Right cardiac atrium (tissue), 5 donors: ENCODE measurements around the gene BCAP31. TPM values are rescaled to one million over a fixed set of nuclear protein-coding genes. Genes with fewer than 3 reads are reported as not detected.

Experiments
- ATAC-seq, 2 donors: fragments of 200-7000 bp; cut with Tn5 transposase; one replicate each; pipeline versions ENCODE4 v1.8.0 to v1.9.1; 2020; ENCODE audit warnings: moderate library complexity in 2 of 2, mild to moderate bottlenecking in 1 of 2
- DNase-seq, 3 donors: peaks; one replicate each; pipeline ENCODE4 v3.0.0-alpha.2; 2020
- H3K27ac ChIP-seq: one replicate; pipeline ENCODE4 v1.5.1; 2013; ENCODE audit warnings: mild to moderate bottlenecking, low read length, control low read depth, moderate library complexity
- H3K27me3 ChIP-seq: one replicate; pipeline ENCODE4 v1.6.1; 2013; ENCODE audit not compliant: control insufficient read depth, insufficient read depth
- H3K4me1 ChIP-seq: one replicate; pipeline ENCODE4 v1.6.1; 2013; ENCODE audit warnings: low read length; ENCODE audit not compliant: control insufficient read depth, insufficient read depth
- H3K4me3 ChIP-seq: one replicate; pipeline ENCODE4 v1.5.1; 2013; ENCODE audit warnings: low read length, control low read depth
- H3K9me3 ChIP-seq: one replicate; pipeline ENCODE4 v1.6.1; 2013; ENCODE audit warnings: low read length; ENCODE audit not compliant: control insufficient read depth
- WGBS: extraction: QIAGEN DNeasy Blood & Tissue Kit; methylation state at CpG from one replicate; pipeline ENCODE4 v1.1.7; 2013; 5-methylcytosine and 5-hydroxymethylcytosine counted together
- intact Hi-C, 4 donors: fragments of 100-400 bp; cut with DNase I; formaldehyde crosslinking; loops; one replicate each; pipeline versions ENCODE4 v1.11.0 to v1.14.0; 2022 to 2023
- polyA plus RNA-seq: library from polyadenylated mRNA; stranded (reverse); fragments of 200-250 nt; gene quantifications from one replicate; pipeline ENCODE4 v1.2.3, GENCODE V29; 2013
- total RNA-seq, 4 donors: library from RNA; stranded (reverse); fragmentation: NEBNext Ultra II Directional; extraction: Animal tissue kit (Norgen Biotek cat#: 25700); gene quantifications; one replicate each; pipeline ENCODE4 v1.2.1, GENCODE V29; 2021
- donor health status: healthy with polysubstance abuse.
- donor health status: DM: no; HTN: yes; CAD: no.
- donor health status: DM: no; HTN: no; CAD: no.
- donor health status: DM: no; HTN: yes; CAD: no; lungs with severe emphysema.
- donor health status: DM: yes; HTN: yes; CAD: no.

BCAP31 gene
- total and polyA plus RNA-seq, 5 donors: 111 to 149 (median 123) TPM

DNA sequence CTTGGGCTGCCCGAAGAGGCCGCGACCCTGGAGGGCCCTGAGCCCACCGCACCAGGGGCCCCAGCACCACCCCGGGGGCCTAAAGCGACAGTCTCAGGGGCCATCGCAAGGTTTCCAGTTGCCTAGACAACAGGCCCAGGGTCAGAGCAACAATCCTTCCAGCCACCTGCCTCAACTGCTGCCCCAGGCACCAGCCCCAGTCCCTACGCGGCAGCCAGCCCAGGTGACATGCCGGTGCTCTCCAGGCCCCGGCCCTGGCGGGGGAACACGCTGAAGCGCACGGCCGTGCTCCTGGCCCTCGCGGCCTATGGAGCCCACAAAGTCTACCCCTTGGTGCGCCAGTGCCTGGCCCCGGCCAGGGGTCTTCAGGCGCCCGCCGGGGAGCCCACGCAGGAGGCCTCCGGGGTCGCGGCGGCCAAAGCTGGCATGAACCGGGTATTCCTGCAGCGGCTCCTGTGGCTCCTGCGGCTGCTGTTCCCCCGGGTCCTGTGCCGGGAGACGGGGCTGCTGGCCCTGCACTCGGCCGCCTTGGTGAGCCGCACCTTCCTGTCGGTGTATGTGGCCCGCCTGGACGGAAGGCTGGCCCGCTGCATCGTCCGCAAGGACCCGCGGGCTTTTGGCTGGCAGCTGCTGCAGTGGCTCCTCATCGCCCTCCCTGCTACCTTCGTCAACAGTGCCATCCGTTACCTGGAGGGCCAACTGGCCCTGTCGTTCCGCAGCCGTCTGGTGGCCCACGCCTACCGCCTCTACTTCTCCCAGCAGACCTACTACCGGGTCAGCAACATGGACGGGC lies 1.0 kb upstream of the BCAP31 start:
- Histone ChIP-seq H3K27me3 (no peaks in the 10 kb centered on the region), H3K4me1 (peaks cover 13% of the 10 kb centered on the region), H3K27ac (peak overlapping the region; percentile 96), H3K9me3 (no peaks in the 10 kb centered on the region), H3K4me3 (peak overlapping the region; percentile 80)
- DNase-seq: peak in 2 of 3 donors; percentile 71
- intact Hi-C loops: no loop called here
- ATAC-seq: no peak
- 72% methylated on average over 54 of the region's 55 CpGs for WGBS

DNA sequence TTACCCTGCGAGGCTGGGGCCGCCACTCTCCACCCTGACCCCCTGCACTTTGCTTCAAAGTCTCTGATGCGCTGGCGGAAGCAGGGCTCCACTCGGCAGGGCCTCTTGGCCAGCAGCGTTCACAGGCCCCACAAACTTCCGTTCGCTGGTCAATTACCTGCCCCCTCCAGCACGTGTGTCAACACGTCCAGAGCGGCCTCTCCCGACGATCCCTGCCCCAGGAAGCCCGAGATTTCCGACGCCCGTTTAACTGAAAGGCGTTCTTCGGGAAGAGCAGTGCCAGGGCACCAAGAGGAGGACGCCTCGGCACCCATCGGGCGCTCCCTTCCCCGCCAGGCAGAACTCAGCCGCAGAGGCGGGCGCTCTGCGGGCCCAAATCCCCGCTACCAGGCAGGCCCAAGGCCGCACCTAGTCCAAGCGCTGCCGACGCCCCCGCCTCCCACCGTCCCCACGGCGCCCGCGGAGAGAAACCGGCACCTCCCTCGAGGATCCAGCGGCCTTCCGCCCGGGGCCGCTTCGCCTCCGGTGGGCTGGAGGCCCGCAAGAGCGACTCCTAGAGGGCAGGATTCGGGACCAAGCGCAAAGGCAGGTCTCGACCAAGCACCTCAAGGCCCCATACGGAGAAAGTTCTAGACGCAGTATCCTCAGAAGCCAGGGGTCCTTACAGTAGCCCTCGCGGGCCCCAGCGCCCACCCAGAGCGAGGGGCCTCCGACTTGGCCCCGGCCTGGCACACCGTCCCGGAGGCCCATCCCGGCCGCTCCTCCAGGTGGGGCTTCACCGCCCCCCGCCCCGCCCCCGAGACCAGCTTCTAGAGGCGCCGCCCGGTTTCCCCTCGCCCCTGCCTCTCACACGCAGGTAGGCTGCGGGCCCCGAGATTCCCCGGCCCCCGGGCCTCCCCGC lies 586 bp downstream of the BCAP31 start:
- Histone ChIP-seq H3K27me3 (no peaks in the 10 kb centered on the region), H3K27ac (peak overlapping the region; percentile 62), H3K9me3 (no peaks in the 10 kb centered on the region), H3K4me1 (peaks cover 13% of the 10 kb centered on the region), H3K4me3 (peak overlapping the region; percentile 80)
- intact Hi-C loops: no loop called here
- DNase-seq (peak in 2 of 3 donors; percentile 75 to 76), ATAC-seq (peak; percentile 1)
- WGBS: under 1% methylated on average over 78 of the region's 78 CpGs

DNA sequence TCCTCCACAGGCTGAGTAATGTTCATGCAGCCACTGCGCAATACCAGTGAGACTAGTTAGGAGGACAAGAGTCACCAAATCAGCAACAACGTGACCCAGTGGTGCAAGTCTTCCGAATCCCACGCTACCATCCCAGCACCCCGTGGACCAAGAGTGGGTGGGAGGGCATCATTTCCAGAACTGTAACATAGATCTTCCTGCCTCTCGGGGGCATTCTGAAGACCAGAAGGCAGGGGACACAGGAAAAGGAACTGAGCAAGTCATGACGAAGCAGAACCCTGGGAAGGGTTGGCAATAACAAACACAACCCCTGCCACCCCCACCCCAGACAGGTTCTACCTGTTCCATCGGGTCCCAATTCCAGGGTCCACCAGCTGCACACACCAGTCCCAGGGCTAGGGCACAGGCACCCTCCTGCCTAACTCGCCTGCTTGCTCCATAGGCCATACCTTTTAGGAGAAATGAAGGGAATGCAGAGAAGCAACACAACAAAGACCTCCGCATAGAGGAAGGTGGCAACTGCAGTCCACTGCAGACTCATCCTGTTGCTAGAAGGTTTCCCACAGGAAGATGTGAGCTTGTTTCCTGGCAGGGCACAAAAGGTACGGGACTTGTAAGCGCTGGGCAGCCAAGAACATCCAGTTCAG lies 1.4 kb downstream of the BCAP31 start:
- ATAC-seq (no peak), DNase-seq (peak in 1 of 3 donors; percentile 32)
- WGBS: 39% methylated on average over 12 of the region's 12 CpGs
- Histone ChIP-seq H3K9me3 (no peaks in the 10 kb centered on the region), H3K4me1 (peaks cover 11% of the 10 kb centered on the region), H3K27me3 (no peaks in the 10 kb centered on the region), H3K4me3 (peak overlapping the region; percentile 80), H3K27ac (peak overlapping the region; percentile 62)
- intact Hi-C loops: no loop called here

DNA sequence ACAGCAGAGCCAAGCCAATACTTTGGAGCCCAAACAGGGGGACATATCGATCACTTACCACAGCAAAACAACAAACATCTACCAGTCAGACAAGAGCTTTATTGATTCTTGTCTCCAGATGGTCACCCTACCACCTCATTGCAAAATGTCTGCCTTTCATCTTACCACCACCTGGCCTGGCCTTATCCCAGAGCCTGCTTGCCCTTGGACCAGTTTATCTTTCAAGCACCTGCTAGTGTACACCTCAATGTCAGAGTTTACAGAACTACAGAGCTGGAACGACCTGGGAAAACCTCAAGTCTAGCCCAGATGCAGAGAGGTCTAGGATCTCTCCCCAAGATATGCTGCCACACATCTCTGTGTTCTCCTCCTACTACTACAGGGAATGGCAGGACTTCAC lies 4.5 kb downstream of the BCAP31 start:
- peaks cover 2% of the 10 kb centered on the region for H3K4me1 ChIP-seq
- peak in 1 of 3 donors; percentile 7 for DNase-seq
- no peak overlapping the region for H3K27ac ChIP-seq
- H3K27me3 ChIP-seq: no peaks in the 10 kb centered on the region
- intact Hi-C loops: no loop called here
- 88% methylated on average over 2 of the region's 2 CpGs for WGBS
- no peak overlapping the region for H3K4me3 ChIP-seq
- ATAC-seq: no peak
- no peaks in the 10 kb centered on the region for H3K9me3 ChIP-seq

DNA sequence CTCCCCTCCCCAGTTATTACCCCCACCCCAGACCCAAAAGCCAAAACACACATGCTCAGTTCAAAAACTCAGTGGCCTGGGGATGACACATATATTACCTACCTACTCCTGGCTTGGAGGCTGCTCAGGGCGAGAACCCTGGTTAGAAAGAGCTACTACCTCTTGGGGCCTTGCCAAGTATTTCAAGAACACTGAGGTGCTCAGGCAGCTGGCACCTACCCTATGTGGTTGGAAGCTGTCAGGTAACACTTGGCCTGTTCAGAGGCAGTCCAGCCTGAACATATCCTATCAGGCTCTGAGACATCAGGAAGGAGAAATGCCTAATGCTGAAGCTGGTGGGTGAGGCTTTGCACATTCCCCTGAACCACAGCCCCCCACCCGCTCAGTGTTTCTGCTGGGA lies 4.9 kb downstream of the BCAP31 start:
- peaks cover 2% of the 10 kb centered on the region for H3K4me1 ChIP-seq
- H3K27me3 ChIP-seq: no peaks in the 10 kb centered on the region
- no peak overlapping the region for H3K27ac ChIP-seq
- peak in 1 of 3 donors; percentile 9 for DNase-seq
- no peaks in the 10 kb centered on the region for H3K9me3 ChIP-seq
- no peak overlapping the region for H3K4me3 ChIP-seq
- intact Hi-C loops: no loop called here
- WGBS: 87% methylated on average over 2 of the region's 2 CpGs
- ATAC-seq: no peak

DNA sequence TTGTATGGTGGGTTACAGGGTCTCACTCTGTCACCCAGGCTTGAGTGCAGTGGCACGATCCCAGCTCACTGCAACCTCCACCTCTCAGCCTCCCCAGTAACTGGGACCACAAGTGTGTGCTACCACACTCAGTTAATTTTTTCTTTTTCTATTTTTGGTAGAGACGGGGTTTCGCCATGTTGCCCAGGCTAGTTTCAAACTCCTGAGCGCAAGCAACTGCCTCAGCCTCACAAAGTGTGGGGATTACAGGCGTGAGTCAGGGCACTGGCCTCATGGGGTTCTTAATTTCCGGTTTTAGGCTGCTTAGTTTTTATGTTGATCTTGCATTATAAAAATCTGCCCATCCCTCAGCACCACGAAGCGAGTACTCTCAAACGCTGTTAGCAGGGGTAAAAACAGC lies 6.7 kb downstream of the BCAP31 start:
- H3K4me3 ChIP-seq: no peak overlapping the region
- intact Hi-C loops: no loop called here
- 93% methylated on average over 9 of the region's 9 CpGs for WGBS

DNA sequence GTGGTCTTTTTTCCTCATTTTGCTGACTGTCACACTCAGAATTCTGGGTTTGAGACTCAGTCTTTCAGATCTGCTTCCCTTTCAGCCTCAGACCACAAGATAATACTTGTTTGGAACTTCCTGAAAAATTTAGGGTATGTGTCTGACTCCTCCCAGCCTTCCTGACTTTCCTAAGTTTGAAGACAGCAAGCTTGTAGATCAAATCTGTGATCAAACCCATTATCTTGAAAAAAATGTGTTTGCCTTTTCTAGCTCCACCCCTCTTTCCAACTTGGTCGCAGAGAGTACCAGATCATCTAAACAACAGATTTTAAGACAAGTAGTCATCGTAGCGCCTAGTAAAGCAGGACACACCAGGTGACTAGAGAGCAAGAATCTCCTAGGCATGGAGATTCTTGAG lies 9.9 kb downstream of the BCAP31 start:
- Histone ChIP-seq H3K27ac (no peak overlapping the region), H3K4me3 (no peak overlapping the region), H3K4me1 (no peaks in the 10 kb centered on the region), H3K9me3 (no peaks in the 10 kb centered on the region), H3K27me3 (no peaks in the 10 kb centered on the region)
- 85% methylated on average over 3 of the region's 3 CpGs for WGBS
- DNase-seq (no peak), ATAC-seq (no peak)
- intact Hi-C loops: no loop called here

More for the DNA sequence above, 6.7 kb downstream of the BCAP31 start:
- no peak for ATAC-seq
- Histone ChIP-seq H3K27ac (no peak overlapping the region), H3K9me3 (no peaks in the 10 kb centered on the region), H3K4me1 (no peaks in the 10 kb centered on the region), H3K27me3 (no peaks in the 10 kb centered on the region)
- DNase-seq: no peak

DNA sequence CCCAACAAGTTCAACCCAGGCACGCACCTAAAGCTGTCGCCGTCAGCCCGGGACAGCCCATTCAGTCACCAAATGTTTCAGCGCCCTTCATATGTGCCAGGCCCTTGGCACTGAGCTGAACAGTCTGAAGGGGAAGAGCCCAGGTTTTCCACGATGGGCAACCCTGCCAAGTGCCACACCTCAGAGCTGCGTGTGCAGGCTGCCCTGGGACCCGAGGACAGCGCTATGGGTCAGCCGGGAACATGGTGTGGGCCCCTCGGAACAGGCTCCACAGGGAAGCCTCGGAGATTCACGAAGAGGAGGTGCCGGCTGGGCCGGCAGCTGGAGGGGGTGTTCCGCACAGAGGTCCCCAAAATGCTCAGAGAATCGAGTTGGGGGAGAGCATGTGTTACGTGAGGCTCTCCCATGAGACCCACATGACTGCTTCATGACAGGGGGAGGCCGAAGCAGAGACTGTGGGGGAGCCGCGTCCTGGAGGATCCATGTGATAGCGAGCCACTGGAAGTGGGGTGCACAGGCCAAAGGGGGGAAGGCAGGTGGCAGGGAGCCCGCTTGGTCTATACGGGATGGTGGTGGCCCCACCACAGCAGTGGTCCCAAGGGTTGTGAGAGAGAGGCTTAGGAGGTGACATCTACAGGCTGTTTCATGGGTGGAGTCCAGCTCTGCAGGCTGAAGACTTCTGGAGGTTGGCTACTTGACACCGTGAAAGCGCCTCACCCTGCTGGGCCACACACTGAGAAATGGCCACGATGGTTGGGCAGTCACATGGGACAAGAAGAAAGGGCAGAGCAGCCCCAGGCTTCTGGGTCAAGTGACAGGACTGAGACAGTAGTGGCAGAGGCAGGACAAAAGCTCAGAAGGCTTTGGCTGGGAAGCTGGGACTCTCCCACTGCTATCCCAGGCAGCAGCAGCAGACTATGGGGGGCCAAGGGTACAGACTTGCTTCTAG lies 14.2 kb downstream of the BCAP31 start:
- ATAC-seq (no peak), DNase-seq (peak; percentile 5 to 43 (median 6))
- no peak overlapping the region for H3K27ac ChIP-seq
- intact Hi-C loops: no loop called here
- no peaks in the 10 kb centered on the region for H3K9me3 ChIP-seq
- 84% methylated on average over 27 of the region's 27 CpGs for WGBS
- H3K4me3 ChIP-seq: no peak overlapping the region
- H3K4me1 ChIP-seq: no peaks in the 10 kb centered on the region
- H3K27me3 ChIP-seq: no peaks in the 10 kb centered on the region

DNA sequence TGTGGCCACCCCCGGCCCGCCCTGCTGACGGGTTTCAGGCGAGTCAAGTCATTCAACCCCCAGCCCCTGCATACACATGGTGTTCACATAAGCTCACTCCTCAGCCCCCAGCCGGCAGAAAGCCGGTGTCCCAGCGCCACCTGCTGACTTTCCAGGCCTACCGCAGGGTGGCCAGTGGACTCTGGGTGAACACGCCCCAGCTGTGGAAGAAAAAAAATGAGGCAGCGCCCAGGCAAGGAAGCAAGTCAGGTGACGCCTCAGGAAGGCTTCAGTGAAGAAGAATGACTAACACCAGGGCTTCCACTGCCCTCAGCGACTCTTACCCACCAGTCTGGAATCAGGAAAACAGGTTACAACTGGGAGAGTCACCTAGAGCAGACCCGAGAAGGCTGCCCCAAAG lies 15.8 kb downstream of the BCAP31 start:
- H3K9me3 ChIP-seq: no peaks in the 10 kb centered on the region
- intact Hi-C loops: no loop called here
- ATAC-seq: peak; percentile 77
- H3K4me1 ChIP-seq: no peaks in the 10 kb centered on the region
- DNase-seq: peak; percentile 65 to 85 (median 84)
- H3K27me3 ChIP-seq: no peaks in the 10 kb centered on the region
- no peak overlapping the region for H3K4me3 ChIP-seq
- 24% methylated on average over 13 of the region's 13 CpGs for WGBS
- H3K27ac ChIP-seq: peak overlapping the region; percentile 58

DNA sequence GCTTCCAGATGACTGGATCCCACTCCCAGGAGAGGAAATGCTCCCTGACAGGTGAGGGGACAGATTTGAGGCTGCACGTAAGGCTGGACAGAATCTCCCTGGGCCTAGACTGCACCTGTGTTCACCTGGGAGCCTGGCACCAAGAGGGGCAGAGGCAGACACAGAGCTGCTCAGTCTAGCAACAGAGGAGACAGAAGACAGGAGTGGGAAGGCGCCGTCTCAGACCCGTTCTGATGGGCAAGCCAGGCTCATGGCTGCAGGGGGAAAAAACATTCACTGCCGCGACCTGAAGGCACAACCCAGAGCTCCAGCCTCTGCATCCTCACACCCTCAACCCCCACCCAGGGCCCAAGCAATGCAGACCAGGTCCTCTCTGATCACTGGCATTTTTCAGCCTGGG lies 16.8 kb downstream of the BCAP31 start:
- Histone ChIP-seq H3K27ac (no peak overlapping the region), H3K4me3 (no peak overlapping the region), H3K4me1 (no peaks in the 10 kb centered on the region), H3K27me3 (no peaks in the 10 kb centered on the region), H3K9me3 (no peaks in the 10 kb centered on the region)
- WGBS: 92% methylated on average over 6 of the region's 6 CpGs
- DNase-seq (peak in 2 of 3 donors; percentile 2 to 33), ATAC-seq (no peak)
- intact Hi-C loops: no loop called here
